ENCODE measurements around the gene HGF. TPM values are rescaled to one million over a fixed set of nuclear protein-coding genes. Genes with fewer than 3 reads are reported as not detected.
A peak's percentile ranks its signal among the peaks of the same experiment; 100 is the strongest.

Gene HGF
- total RNA-seq, 1 donor from 2014 or later, result 0.22 TPM

GRCh38 chr7:81776161-81776560, 6.3 kb upstream of the HGF start:
- H3K27me3 ChIP-seq, result no peaks in the 10 kb centered on the region
- Mint-ChIP-seq H3K27ac (peak overlapping the region; percentile 74), H3K9me3 (no peaks in the 10 kb centered on the region), H3K27me3 (ENCODE audit: insufficient read depth, low read depth) (no peaks in the 10 kb centered on the region), H3K4me1 (no peaks in the 10 kb centered on the region), H3K36me3 (no peaks in the 10 kb centered on the region), H3K4me3 (no peak overlapping the region)
- H3K4me1 ChIP-seq, result no peaks in the 10 kb centered on the region
- TF ChIP-seq EZH2 (IDR thresholded peaks at IDR 0.05), result no peak
- TF ChIP-seq EZH2phosphoT487 (IDR thresholded peaks at IDR 0.05), result no peak
- TF ChIP-seq CTCF (IDR thresholded peaks at IDR 0.05), result no peak
- H3K4me2 ChIP-seq, result no peak overlapping the region
- no peaks in the 10 kb centered on the region for H3F3A ChIP-seq (ENCODE audit: low read depth)
- no peaks in the 10 kb centered on the region for H3K9me3 ChIP-seq (ENCODE audit: low read depth)
- no peak overlapping the region for H3K4me3 ChIP-seq
- no peak for DNase-seq (ENCODE audit: low spot score)
- H4K20me1 ChIP-seq (ENCODE audit: low read depth), result no peaks in the 10 kb centered on the region
- no peaks in the 10 kb centered on the region for H3K79me2 ChIP-seq (ENCODE audit: low read depth)
- H3K9ac ChIP-seq, result no peak overlapping the region
- H3K27ac ChIP-seq, result no peak overlapping the region
- no peaks in the 10 kb centered on the region for H3K36me3 ChIP-seq
- H2AFZ ChIP-seq (replicated peaks), result no peak overlapping the region

- Histone ChIP-seq H3K4me2 (no peak overlapping the region), H3K4me3 (no peak overlapping the region), H3K9me3 (ENCODE audit: low read depth) (no peaks in the 10 kb centered on the region), H3K4me1 (no peaks in the 10 kb centered on the region), H3K27ac (no peak overlapping the region), H3K79me2 (ENCODE audit: low read depth) (no peaks in the 10 kb centered on the region), H3K36me3 (no peaks in the 10 kb centered on the region), H3F3A (ENCODE audit: low read depth) (no peaks in the 10 kb centered on the region), H2AFZ (replicated peaks) (no peak overlapping the region), H3K27me3 (no peaks in the 10 kb centered on the region), H4K20me1 (ENCODE audit: low read depth) (no peaks in the 10 kb centered on the region), H3K9ac (no peak overlapping the region)
- Mint-ChIP-seq H3K4me1 (no peaks in the 10 kb centered on the region), H3K4me3 (no peak overlapping the region), H3K27me3 (ENCODE audit: insufficient read depth, low read depth) (no peaks in the 10 kb centered on the region), H3K9me3 (no peaks in the 10 kb centered on the region), H3K27ac (no peak overlapping the region), H3K36me3 (no peaks in the 10 kb centered on the region)
- TF ChIP-seq EZH2phosphoT487 (IDR thresholded peaks at IDR 0.05) (no peak), CTCF (IDR thresholded peaks at IDR 0.05) (no peak), EZH2 (IDR thresholded peaks at IDR 0.05) (no peak)
- no peak for DNase-seq (ENCODE audit: low spot score)
Measured at GRCh38 chr7:81775560-81775959, 5.7 kb upstream of the HGF start.

GRCh38 chr7:81774551-81774950, 4.7 kb upstream of the HGF start:
- no peak overlapping the region for H3K4me3 ChIP-seq
- no peak overlapping the region for H3K4me2 ChIP-seq
- H3K9me3 ChIP-seq (ENCODE audit: low read depth), result no peaks in the 10 kb centered on the region
- H4K20me1 ChIP-seq (ENCODE audit: low read depth), result no peaks in the 10 kb centered on the region
- no peak overlapping the region for H3K4me3 Mint-ChIP-seq
- H3F3A ChIP-seq (ENCODE audit: low read depth), result peaks cover 3% of the 10 kb centered on the region
- H3K9me3 Mint-ChIP-seq, result no peaks in the 10 kb centered on the region
- H3K4me1 Mint-ChIP-seq, result peaks cover 9% of the 10 kb centered on the region
- TF ChIP-seq EZH2 (IDR thresholded peaks at IDR 0.05) (no peak), EZH2phosphoT487 (IDR thresholded peaks at IDR 0.05) (no peak), CTCF (IDR thresholded peaks at IDR 0.05) (no peak)
- H2AFZ ChIP-seq (replicated peaks), result no peak overlapping the region
- H3K27ac Mint-ChIP-seq, result no peak overlapping the region
- no peak overlapping the region for H3K27ac ChIP-seq
- no peak for DNase-seq (ENCODE audit: low spot score)
- no peaks in the 10 kb centered on the region for H3K79me2 ChIP-seq (ENCODE audit: low read depth)
- no peak overlapping the region for H3K9ac ChIP-seq
- peaks cover 2% of the 10 kb centered on the region for H3K27me3 Mint-ChIP-seq (ENCODE audit: insufficient read depth, low read depth)
- H3K4me1 ChIP-seq, result peaks cover 9% of the 10 kb centered on the region
- H3K36me3 ChIP-seq, result no peaks in the 10 kb centered on the region
- H3K27me3 ChIP-seq, result no peaks in the 10 kb centered on the region
- no peaks in the 10 kb centered on the region for H3K36me3 Mint-ChIP-seq

Measured in neural progenitor cell (in vitro differentiated cells).